ENCODE data around the gene NCOA5. TPM values are rescaled to one million over a fixed set of nuclear protein-coding genes. Genes with fewer than 3 reads are reported as not detected.
"Not testable (repeated sequence)": the region's sequence is repeated elsewhere in the genome, so short reads cannot be mapped to it uniquely, and the experiment has no call there.

The NCOA5 gene
- total RNA-seq, 2 donors from 2014 or later, result 18.2 to 19.2 TPM

GRCh38 chr20:46114449-46114848 is 24.7 kb upstream of the NCOA5 start:
- ATAC-seq (replicated peaks in 1 of 2), result no peak
- H3K27me3 Mint-ChIP-seq (ENCODE audit: low read depth), result peaks cover 51% of the 10 kb centered on the region

GRCh38 chr20:46113113-46113470 is 23.3 kb upstream of the NCOA5 start:
- no peaks in the 10 kb centered on the region for H3K9me3 Mint-ChIP-seq
- H3K36me3 Mint-ChIP-seq (ENCODE audit: insufficient read depth in 2 of 2), result no peaks in the 10 kb centered on the region
- H3K27ac Mint-ChIP-seq, result no peak overlapping the region
- DNase-seq (no peak), ATAC-seq (replicated peaks in 1 of 2) (no peak)
- peaks cover 27% of the 10 kb centered on the region for H3K4me1 Mint-ChIP-seq (ENCODE audit: low read depth)
- peaks cover 63% of the 10 kb centered on the region for H3K27me3 Mint-ChIP-seq (ENCODE audit: low read depth)
- no peak overlapping the region for H3K4me3 Mint-ChIP-seq

More at GRCh38 chr20:46114449-46114848, 24.7 kb upstream of the NCOA5 start:
- no peak overlapping the region for H3K27ac Mint-ChIP-seq
- H3K4me3 Mint-ChIP-seq, result no peak overlapping the region
- no peaks in the 10 kb centered on the region for H3K9me3 Mint-ChIP-seq
- H3K36me3 Mint-ChIP-seq (ENCODE audit: insufficient read depth in 2 of 2), result no peaks in the 10 kb centered on the region
- DNase-seq, result no peak
- peaks cover 31% of the 10 kb centered on the region for H3K4me1 Mint-ChIP-seq (ENCODE audit: low read depth)

- ATAC-seq (replicated peaks in 1 of 2) (no peak), DNase-seq (no peak)
- Mint-ChIP-seq H3K4me3 (no peak overlapping the region), H3K4me1 (ENCODE audit: low read depth) (peaks cover 22% of the 10 kb centered on the region), H3K27ac (no peak overlapping the region), H3K27me3 (ENCODE audit: low read depth) (peaks cover 62% of the 10 kb centered on the region), H3K9me3 (no peaks in the 10 kb centered on the region), H3K36me3 (ENCODE audit: insufficient read depth in 2 of 2) (no peaks in the 10 kb centered on the region)
Observed at GRCh38 chr20:46112430-46113112, 22.8 kb upstream of the NCOA5 start.

DNA sequence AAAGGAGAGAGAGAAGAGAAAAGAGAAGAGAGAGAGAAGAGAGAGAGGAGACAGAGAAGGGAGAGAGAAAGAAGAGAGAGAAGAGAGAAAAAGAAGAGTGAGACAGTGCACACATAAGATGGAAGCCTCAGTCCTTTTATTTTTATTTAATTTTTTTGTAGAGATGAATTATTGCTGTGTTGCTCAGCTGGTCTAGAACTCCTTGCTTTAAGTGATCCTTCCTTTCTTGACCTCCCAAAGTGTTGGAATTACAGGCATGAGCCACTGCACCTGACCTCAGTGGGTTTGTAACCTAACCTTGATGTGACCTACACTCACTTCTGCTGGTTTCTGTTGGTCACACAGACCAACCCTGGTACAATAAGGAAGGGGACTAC is 22.1 kb upstream of the NCOA5 start:
- ATAC-seq (replicated peaks in 1 of 2), result no peak
- H3K4me3 Mint-ChIP-seq, result no peak overlapping the region
- no peak for DNase-seq
- H3K9me3 Mint-ChIP-seq, result no peaks in the 10 kb centered on the region
- peak overlapping the region; percentile 30 for H3K27ac Mint-ChIP-seq
- peaks cover 18% of the 10 kb centered on the region for H3K4me1 Mint-ChIP-seq (ENCODE audit: low read depth)
- H3K36me3 Mint-ChIP-seq (ENCODE audit: insufficient read depth in 2 of 2), result no peaks in the 10 kb centered on the region
- peaks cover 70% of the 10 kb centered on the region for H3K27me3 Mint-ChIP-seq (ENCODE audit: low read depth)

DNA sequence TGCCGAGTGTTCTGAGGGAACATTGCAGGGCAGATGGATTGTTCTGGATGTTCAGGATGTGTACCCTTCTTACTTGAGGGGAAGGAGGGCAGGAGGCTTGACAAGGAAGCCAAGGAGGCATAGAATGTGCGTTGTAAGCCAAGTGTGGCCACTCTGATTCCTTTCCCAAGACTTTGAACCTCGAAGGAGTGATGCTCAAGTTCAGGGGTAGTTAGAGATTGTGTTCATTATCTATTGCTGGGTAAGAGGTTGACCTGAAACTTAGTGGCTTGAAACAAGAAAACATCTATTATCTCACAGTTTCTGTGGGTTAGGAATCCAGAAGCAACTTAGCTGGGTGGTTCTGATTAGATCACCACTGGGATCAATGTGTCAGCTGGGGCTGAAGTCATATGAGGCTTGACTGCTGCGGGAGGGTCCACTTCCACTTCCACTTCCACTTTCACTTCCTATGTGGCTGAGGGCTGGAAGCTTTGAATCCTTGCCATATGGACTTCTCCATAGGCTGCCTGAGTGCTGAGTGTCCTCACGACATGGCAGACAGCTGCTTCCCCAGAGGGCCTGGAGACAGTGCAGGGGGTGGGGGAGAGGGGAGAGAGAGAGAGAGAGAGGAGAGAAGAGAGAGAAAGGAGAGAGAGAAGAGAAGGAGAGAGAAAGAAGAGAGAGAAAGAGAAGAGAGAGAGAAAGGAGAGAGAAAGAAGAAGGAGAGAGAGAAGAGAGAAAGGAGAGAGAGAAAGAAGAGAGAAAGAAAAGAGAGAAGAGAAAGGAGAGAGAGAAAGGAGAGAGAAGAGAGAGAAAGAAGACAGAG is 21.5 kb upstream of the NCOA5 start:
- Mint-ChIP-seq H3K27me3 (ENCODE audit: low read depth) (peaks cover 74% of the 10 kb centered on the region), H3K4me3 (no peak overlapping the region), H3K36me3 (ENCODE audit: insufficient read depth in 2 of 2) (no peaks in the 10 kb centered on the region), H3K9me3 (no peaks in the 10 kb centered on the region), H3K27ac (peak overlapping the region; percentile 30), H3K4me1 (ENCODE audit: low read depth) (peaks cover 18% of the 10 kb centered on the region)
- DNase-seq, result peak; percentile 33 to 47
- ATAC-seq (replicated peaks in 1 of 2), result peak; percentile 88 to 89

GRCh38 chr20:46108976-46109375 is 19.2 kb upstream of the NCOA5 start:
- H3K36me3 Mint-ChIP-seq (ENCODE audit: insufficient read depth in 2 of 2), result no peaks in the 10 kb centered on the region
- DNase-seq, result no peak
- ATAC-seq (replicated peaks in 1 of 2), result no peak
- H3K27ac Mint-ChIP-seq, result no peak overlapping the region
- H3K27me3 Mint-ChIP-seq (ENCODE audit: low read depth), result peaks cover 76% of the 10 kb centered on the region
- H3K4me3 Mint-ChIP-seq, result no peak overlapping the region
- no peaks in the 10 kb centered on the region for H3K9me3 Mint-ChIP-seq
- H3K4me1 Mint-ChIP-seq (ENCODE audit: low read depth), result peaks cover 18% of the 10 kb centered on the region

GRCh38 chr20:46108435-46108841 is 18.7 kb upstream of the NCOA5 start:
- Mint-ChIP-seq H3K4me1 (ENCODE audit: low read depth) (peaks cover 18% of the 10 kb centered on the region), H3K27ac (no peak overlapping the region), H3K27me3 (ENCODE audit: low read depth) (peaks cover 73% of the 10 kb centered on the region), H3K4me3 (no peak overlapping the region), H3K9me3 (no peaks in the 10 kb centered on the region), H3K36me3 (ENCODE audit: insufficient read depth in 2 of 2) (no peaks in the 10 kb centered on the region)
- ATAC-seq (replicated peaks in 1 of 2) (peak; percentile 24 to 32), DNase-seq (no peak)

DNA sequence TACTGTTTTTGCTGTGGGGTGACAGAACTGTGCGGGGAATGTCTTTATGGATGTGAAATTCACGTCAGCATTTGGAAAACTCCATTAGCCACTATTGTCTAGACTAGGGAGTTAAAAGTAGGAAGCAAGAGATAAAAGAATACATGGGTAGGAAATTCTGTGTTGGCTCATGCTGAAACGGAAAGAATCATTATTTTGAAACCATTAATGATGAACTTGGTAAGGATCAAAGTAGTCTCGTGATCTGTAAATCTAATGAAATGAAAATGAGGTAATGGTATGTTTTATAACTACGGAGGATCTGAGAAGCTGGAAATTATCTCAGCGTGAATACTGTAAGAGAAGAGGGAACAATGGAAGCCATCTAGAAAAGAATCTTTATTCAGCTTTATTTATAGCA is 17.3 kb upstream of the NCOA5 start:
- Mint-ChIP-seq H3K27me3 (ENCODE audit: low read depth) (peaks cover 83% of the 10 kb centered on the region), H3K4me1 (ENCODE audit: low read depth) (peaks cover 18% of the 10 kb centered on the region)

GRCh38 chr20:46104262-46104661 is 14.5 kb upstream of the NCOA5 start:
- no peak for DNase-seq
- Mint-ChIP-seq H3K4me1 (ENCODE audit: low read depth) (peaks cover 6% of the 10 kb centered on the region), H3K4me3 (no peak overlapping the region), H3K36me3 (ENCODE audit: insufficient read depth in 2 of 2) (no peaks in the 10 kb centered on the region), H3K27ac (no peak overlapping the region), H3K27me3 (ENCODE audit: low read depth) (peaks cover 82% of the 10 kb centered on the region), H3K9me3 (no peaks in the 10 kb centered on the region)
- ATAC-seq (replicated peaks in 1 of 2), result no peak

More for the DNA sequence above, 17.3 kb upstream of the NCOA5 start:
- no peak overlapping the region for H3K27ac Mint-ChIP-seq
- ATAC-seq (replicated peaks in 1 of 2) (no peak), DNase-seq (no peak)
- H3K9me3 Mint-ChIP-seq, result no peaks in the 10 kb centered on the region
- H3K36me3 Mint-ChIP-seq (ENCODE audit: insufficient read depth in 2 of 2), result no peaks in the 10 kb centered on the region
- H3K4me3 Mint-ChIP-seq, result no peak overlapping the region

DNA sequence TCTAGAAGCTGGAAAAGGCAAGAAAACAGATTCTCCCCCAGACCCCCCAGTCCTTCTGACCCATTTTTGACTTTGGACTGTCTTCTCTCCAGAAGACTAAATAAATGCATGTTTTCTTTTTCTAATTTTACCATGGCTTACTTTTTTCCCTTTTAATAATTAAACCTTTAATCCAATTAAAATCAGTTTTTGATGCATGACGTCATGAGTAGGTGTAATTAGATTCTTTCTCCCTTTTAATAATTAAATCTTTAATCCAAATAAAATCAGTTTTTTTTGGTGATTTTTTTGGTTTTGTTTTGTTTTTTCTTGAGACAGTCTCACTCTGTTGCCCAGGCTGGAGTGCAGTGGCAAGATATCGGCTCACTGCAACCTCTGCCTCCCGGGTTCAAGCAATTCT is 13.2 kb upstream of the NCOA5 start:
- no peaks in the 10 kb centered on the region for H3K36me3 Mint-ChIP-seq (ENCODE audit: insufficient read depth in 2 of 2)
- no peaks in the 10 kb centered on the region for H3K4me1 Mint-ChIP-seq (ENCODE audit: low read depth)
- H3K4me3 Mint-ChIP-seq, result no peak overlapping the region
- no peak for ATAC-seq (replicated peaks in 1 of 2)
- no peak overlapping the region for H3K27ac Mint-ChIP-seq
- H3K9me3 Mint-ChIP-seq, result no peaks in the 10 kb centered on the region
- H3K27me3 Mint-ChIP-seq (ENCODE audit: low read depth), result peaks cover 77% of the 10 kb centered on the region
- DNase-seq, result no peak

GRCh38 chr20:46101957-46102356 is 12.2 kb upstream of the NCOA5 start:
- ATAC-seq (replicated peaks in 1 of 2) (no peak), DNase-seq (no peak)
- Mint-ChIP-seq H3K4me1 (ENCODE audit: low read depth) (no peaks in the 10 kb centered on the region), H3K36me3 (ENCODE audit: insufficient read depth in 2 of 2) (no peaks in the 10 kb centered on the region), H3K9me3 (no peaks in the 10 kb centered on the region), H3K27ac (no peak overlapping the region), H3K4me3 (no peak overlapping the region), H3K27me3 (ENCODE audit: low read depth) (peaks cover 73% of the 10 kb centered on the region)

DNA sequence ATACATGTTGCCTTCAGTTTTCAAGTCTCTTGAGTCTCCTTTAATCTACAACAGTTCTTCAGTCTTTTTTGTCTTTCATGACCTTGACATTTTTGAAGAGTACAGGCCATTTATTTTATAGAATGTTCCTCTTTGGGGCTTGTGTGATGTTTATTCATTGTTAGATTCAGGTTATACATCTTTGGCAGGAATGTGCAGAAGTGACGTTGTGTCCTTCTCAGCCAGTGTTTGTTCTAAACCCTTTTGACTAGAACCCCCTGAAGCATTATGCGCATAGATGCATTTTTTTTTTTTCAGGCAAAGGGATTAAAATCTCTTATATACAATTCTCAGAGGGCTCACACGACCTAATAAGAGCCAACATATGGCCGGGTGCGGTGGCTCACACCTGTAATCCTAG is 11.2 kb upstream of the NCOA5 start:
- no peaks in the 10 kb centered on the region for H3K36me3 Mint-ChIP-seq (ENCODE audit: insufficient read depth in 2 of 2)
- ATAC-seq (replicated peaks in 1 of 2) (no peak), DNase-seq (no peak)
- H3K4me3 Mint-ChIP-seq, result no peak overlapping the region
- peaks cover 70% of the 10 kb centered on the region for H3K27me3 Mint-ChIP-seq (ENCODE audit: low read depth)
- no peaks in the 10 kb centered on the region for H3K9me3 Mint-ChIP-seq
- H3K4me1 Mint-ChIP-seq (ENCODE audit: low read depth), result no peaks in the 10 kb centered on the region
- no peak overlapping the region for H3K27ac Mint-ChIP-seq

GRCh38 chr20:46100444-46100843 is 10.7 kb upstream of the NCOA5 start:
- not testable (repeated sequence) for ATAC-seq (replicated peaks in 1 of 2); H3K4me3 Mint-ChIP-seq; DNase-seq; H3K27ac Mint-ChIP-seq; H3K4me1 Mint-ChIP-seq (ENCODE audit: low read depth); H3K36me3 Mint-ChIP-seq (ENCODE audit: insufficient read depth in 2 of 2); H3K9me3 Mint-ChIP-seq
- peaks cover 64% of the 10 kb centered on the region for H3K27me3 Mint-ChIP-seq (ENCODE audit: low read depth)

All from activated T-cell treated with anti-CD3 and anti-CD28 coated beads, Interleukin-2, amount 50 U/mL, for 72 hours (primary cell).